Choroid plexus epithelial cell (primary cell): ENCODE measurements around the gene TTC3.
A peak's percentile ranks its signal among the peaks of the same experiment; 100 is the strongest.
"Not testable (repeated sequence)": the region's sequence is repeated elsewhere in the genome, so short reads cannot be mapped to it uniquely, and the experiment has no call there.

Source experiments
- DNase-seq: peaks from one replicate; pipeline ENCODE4 v3.0.0-alpha.2; 2010; ENCODE audit warnings: low read depth
- H3K4me3 ChIP-seq: 2 replicates; pipeline ENCODE4 v1.5.1; 2011; ENCODE audit warnings: low read depth, mild to moderate bottlenecking, control low read depth, low read length, moderate library complexity
- TF ChIP-seq, protein P1 (sequence below): conservative IDR thresholded peaks from 2 replicates; pipeline ENCODE4 v1.5.1; 2011; ENCODE audit warnings: low read depth, mild to moderate bottlenecking, control low read depth, inconsistent platforms, low read length, moderate library complexity

TTC3 gene

GRCh38 chr21:37047079-37047478 lies 26.0 kb upstream of the TTC3 start:
- TF ChIP-seq, protein P1, sequence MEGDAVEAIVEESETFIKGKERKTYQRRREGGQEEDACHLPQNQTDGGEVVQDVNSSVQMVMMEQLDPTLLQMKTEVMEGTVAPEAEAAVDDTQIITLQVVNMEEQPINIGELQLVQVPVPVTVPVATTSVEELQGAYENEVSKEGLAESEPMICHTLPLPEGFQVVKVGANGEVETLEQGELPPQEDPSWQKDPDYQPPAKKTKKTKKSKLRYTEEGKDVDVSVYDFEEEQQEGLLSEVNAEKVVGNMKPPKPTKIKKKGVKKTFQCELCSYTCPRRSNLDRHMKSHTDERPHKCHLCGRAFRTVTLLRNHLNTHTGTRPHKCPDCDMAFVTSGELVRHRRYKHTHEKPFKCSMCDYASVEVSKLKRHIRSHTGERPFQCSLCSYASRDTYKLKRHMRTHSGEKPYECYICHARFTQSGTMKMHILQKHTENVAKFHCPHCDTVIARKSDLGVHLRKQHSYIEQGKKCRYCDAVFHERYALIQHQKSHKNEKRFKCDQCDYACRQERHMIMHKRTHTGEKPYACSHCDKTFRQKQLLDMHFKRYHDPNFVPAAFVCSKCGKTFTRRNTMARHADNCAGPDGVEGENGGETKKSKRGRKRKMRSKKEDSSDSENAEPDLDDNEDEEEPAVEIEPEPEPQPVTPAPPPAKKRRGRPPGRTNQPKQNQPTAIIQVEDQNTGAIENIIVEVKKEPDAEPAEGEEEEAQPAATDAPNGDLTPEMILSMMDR, result no peak
- no peak for DNase-seq
- H3K4me3 ChIP-seq, result no peak overlapping the region

GRCh38 chr21:37049741-37050140 lies 23.3 kb upstream of the TTC3 start:
- not testable (repeated sequence) for H3K4me3 ChIP-seq, DNase-seq

- TF ChIP-seq, protein P1, result no peak
- no peak overlapping the region for H3K4me3 ChIP-seq
- no peak for DNase-seq
These were observed 17.7 kb upstream of the TTC3 start for GRCh38 chr21:37055271-37055855.

DNA sequence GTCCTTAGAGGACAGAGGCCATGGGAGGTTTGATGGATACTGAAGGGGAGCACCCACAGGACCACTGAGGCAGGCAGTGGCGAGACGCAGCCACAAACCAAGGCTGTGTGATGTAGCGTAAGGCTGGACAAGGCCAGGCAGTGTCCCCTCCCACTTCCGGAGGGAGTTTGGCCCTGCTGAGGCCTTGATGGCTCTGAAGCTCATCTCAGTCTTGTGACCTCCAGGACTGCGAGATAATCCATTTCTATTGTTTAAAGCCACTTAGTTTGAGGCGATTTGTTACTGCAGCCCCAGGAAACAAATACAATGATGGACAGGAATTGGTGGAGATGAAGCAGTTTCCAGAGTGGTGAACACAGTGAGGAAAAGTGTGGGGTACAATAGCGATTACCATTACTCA lies 15.4 kb upstream of the TTC3 start:
- no peak overlapping the region for H3K4me3 ChIP-seq
- TF ChIP-seq, protein P1, result no peak
- DNase-seq, result no peak

GRCh38 chr21:37058261-37058660 lies 14.8 kb upstream of the TTC3 start:
- no peak overlapping the region for H3K4me3 ChIP-seq
- TF ChIP-seq, protein P1, result no peak
- no peak for DNase-seq

GRCh38 chr21:37059181-37059580 lies 13.9 kb upstream of the TTC3 start:
- TF ChIP-seq, protein P1, result no peak
- H3K4me3 ChIP-seq, result no peak overlapping the region
- no peak for DNase-seq

- no peak overlapping the region for H3K4me3 ChIP-seq
- TF ChIP-seq, protein P1, result peak; percentile 43
- peak; percentile 99 for DNase-seq
These were observed 12.8 kb upstream of the TTC3 start for GRCh38 chr21:37060296-37060695.
